ENCODE results near the gene WDFY3.

The WDFY3 gene, protein sequence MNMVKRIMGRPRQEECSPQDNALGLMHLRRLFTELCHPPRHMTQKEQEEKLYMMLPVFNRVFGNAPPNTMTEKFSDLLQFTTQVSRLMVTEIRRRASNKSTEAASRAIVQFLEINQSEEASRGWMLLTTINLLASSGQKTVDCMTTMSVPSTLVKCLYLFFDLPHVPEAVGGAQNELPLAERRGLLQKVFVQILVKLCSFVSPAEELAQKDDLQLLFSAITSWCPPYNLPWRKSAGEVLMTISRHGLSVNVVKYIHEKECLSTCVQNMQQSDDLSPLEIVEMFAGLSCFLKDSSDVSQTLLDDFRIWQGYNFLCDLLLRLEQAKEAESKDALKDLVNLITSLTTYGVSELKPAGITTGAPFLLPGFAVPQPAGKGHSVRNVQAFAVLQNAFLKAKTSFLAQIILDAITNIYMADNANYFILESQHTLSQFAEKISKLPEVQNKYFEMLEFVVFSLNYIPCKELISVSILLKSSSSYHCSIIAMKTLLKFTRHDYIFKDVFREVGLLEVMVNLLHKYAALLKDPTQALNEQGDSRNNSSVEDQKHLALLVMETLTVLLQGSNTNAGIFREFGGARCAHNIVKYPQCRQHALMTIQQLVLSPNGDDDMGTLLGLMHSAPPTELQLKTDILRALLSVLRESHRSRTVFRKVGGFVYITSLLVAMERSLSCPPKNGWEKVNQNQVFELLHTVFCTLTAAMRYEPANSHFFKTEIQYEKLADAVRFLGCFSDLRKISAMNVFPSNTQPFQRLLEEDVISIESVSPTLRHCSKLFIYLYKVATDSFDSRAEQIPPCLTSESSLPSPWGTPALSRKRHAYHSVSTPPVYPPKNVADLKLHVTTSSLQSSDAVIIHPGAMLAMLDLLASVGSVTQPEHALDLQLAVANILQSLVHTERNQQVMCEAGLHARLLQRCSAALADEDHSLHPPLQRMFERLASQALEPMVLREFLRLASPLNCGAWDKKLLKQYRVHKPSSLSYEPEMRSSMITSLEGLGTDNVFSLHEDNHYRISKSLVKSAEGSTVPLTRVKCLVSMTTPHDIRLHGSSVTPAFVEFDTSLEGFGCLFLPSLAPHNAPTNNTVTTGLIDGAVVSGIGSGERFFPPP (N-terminal part only)

DNA sequence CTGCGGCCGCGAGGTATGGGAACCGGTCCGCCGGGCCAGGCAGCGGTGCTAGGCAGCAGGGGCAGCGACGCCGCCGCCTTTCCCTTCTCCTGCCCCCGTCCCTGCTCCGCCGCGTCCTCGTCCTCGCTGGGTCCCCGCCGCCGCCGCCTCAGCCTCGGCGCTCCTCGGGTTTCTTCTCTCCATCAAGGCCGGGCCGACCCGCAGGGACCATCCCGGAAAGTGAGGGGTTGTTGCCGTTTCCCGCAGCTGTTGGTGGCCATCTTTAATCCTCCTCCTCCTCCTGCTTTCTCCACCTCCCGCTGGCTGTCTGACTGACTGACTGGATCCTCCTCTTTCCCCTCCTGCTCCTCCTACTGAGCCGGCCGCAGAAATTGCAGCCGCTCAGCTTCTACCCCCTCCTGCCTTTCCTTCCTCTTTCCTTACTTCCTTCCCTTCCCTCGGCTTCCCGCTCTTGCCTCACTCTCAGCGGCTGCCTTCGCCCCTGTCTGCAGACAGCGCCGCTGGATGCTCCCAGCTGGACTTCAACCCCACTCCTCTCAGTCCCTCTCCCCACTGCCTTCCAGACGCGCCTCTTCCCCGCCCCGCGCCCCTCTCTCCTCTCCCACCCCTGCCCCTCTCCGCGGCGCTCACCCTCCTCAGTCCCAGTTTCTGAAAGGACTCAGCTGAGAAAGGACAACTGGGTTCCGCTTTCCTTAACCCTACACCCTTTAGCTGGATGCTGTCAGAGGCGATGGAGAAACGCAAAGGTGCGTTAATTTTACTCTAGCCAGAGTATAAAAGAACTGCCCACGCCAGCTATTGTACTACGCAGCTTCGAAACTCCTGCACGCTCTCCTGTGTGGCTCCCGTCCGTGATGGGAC is at the start of gene WDFY3:
Gene WDFY3 (minus strand): TSS at position 309 of the 861 bp plus-strand sequence. CDS start 106,099 bp downstream, outside the sequence.
- no peak for DNase-seq (ENCODE audit: low read depth in 2 of 3, low spot score in 2 of 3)

DNA sequence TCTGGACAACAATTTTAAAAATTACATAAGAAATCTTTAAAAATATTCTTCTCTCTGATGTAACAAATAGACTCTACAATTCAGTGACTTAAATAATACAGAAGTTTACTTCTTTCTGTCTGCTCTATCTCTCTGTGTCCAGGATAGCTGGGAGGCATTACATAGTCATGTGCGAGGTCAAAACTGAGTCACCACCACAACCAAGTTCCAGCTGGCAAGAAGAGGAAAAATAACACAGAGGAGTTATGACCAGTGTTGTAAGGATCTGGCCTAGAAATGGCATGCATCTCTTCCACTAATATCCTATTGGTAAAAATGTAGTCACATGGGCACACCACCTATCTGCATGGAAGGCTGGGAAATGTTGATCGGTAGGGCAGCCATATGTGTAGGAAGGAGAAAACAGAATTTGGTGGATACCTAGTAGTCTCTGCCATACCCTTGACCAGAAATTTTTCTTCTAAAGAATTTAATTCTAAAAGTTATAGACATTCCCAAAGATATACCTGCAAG is 39.4 kb upstream of the WDFY3 start:
- DNase-seq (ENCODE audit: low read depth in 2 of 3, low spot score in 2 of 3) = no peak

DNA sequence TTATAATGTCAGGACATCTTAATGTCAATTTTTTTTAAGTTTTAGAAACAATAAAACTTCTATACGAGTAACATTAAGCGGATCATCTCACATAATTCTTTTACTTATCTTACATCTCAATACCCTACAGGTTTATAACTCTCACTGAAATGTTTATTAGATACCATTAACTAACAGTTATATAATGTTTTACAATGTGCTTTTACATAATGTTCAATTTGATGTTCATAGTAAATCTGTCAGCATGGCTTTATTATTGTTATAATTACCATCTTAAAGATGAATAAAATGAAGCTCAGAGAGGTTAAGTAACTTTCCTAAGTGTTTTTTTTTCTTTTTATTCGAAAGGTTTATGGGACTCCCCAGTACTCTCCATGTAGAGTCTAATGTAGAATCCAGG is 33.9 kb upstream of the WDFY3 start:
- DNase-seq (ENCODE audit: low read depth in 2 of 3, low spot score in 2 of 3) = no peak

GRCh38 chr4:84995386-84995785 is 28.9 kb upstream of the WDFY3 start:
- DNase-seq (ENCODE audit: low read depth in 2 of 3, low spot score in 2 of 3) = no peak

DNA sequence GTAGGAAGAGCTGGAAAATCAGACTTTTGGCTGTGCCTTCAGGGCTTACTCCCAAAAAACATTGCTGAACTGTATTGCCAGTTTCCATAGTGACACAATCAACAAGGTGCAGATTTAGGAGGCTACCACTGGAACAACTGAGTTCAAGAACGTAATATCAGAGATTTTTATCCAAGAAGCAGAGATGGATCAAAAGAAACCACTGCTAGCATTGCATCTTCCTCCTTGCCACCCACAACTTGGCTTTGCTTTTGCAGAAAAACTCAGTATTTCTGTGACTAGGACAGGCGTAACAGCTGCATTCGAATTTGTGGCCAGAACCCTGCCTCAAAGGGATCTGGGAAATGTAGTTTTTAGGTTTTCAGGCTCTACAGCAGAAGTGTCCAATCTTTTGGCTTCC is 27.8 kb upstream of the WDFY3 start:
- no peak for DNase-seq (ENCODE audit: low read depth in 2 of 3, low spot score in 2 of 3)

DNA sequence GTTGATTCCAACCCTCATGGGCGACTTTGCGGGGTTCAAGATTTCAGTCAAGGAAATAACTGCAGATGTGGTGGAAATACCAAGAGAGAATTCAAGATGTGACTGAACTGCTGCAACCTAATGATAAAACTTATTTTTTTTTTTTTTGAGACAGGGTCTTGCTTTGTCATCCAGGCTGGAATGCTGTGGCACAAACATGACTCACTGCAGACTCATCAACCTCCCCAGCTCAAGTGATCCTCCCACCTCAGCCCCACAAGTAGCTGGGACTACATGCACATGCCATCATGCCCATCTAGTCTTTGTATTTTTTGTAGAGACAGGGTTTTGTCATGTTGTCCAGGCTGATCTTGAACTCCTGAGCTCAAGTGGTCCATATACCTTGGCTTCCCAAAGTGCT is 19.5 kb upstream of the WDFY3 start:
- DNase-seq (ENCODE audit: low read depth in 2 of 3, low spot score in 2 of 3) = no peak

DNA sequence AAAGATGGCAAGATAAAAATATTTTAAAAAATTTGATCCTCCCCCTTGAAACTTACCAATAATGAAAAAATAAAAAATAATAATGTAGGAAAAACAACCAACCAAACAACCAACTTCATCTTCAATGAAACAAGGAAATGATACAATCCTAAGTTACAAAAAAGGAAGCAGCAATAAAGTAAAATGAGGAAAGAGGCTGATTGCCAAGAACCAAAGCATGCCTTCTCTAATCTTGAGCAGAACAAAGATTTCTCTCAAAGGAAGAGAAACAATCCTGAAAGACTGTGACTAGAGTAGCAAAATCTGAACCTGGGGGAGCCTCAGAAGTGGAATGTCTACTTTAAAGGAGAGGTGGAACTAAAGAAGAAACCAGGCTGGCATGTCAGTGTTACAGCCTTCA is 10.9 kb upstream of the WDFY3 start:
- no peak for DNase-seq (ENCODE audit: low read depth in 2 of 3, low spot score in 2 of 3)

- DNase-seq (ENCODE audit: low read depth in 2 of 3, low spot score in 2 of 3) = no peak
Measured at GRCh38 chr4:84973856-84974255, 7.4 kb upstream of the WDFY3 start.

DNA sequence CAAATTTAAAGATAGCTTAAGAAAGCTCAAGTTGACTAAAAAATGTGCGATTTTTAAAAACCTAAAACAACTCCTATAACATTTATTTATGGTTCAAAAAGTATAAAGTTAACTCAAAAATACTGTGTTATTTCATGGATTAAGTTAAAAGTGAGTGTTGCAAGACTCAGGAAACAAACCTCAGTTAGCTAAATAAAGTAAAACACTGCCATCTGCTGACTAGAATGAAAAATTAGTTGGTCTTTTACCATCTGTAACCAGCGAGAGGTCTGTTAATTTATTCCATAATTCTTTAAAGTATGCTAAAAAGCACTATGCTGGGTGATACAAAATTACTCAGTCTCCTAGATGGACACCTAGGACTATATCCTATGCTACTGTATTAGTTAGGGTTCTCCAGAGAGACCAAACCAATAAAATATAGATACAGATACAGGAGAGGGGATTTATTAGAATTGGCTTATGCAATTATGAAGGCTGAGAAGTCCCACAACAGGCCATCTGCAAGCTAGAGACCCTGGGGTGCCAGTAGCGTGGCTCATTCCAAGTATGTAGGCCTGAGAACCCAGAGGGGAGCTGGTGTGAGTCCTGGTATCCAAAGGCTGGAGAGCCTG is 4.9 kb upstream of the WDFY3 start:
- DNase-seq (ENCODE audit: low read depth in 2 of 3, low spot score in 2 of 3) = no peak

GRCh38 chr4:84968925-84969324 is 2.4 kb upstream of the WDFY3 start:
- no peak for DNase-seq (ENCODE audit: low read depth in 2 of 3, low spot score in 2 of 3)

- DNase-seq (ENCODE audit: low read depth in 2 of 3, low spot score in 2 of 3) = no peak
Measured at GRCh38 chr4:84967243-84967690, 777 bp upstream of the WDFY3 start.

GRCh38 chr4:84965553-84966381 is 723 bp downstream of the WDFY3 start:
- DNase-seq (ENCODE audit: low read depth in 2 of 3, low spot score in 2 of 3) = no peak

- no peak for DNase-seq (ENCODE audit: low read depth in 2 of 3, low spot score in 2 of 3)
Measured at GRCh38 chr4:84964995-84965552, 1.4 kb downstream of the WDFY3 start.

GRCh38 chr4:84962102-84962501 is 4.4 kb downstream of the WDFY3 start:
- no peak for DNase-seq (ENCODE audit: low read depth in 2 of 3, low spot score in 2 of 3)

GRCh38 chr4:84958434-84958833 is 8.1 kb downstream of the WDFY3 start:
- no peak for DNase-seq (ENCODE audit: low read depth in 2 of 3, low spot score in 2 of 3)

DNA sequence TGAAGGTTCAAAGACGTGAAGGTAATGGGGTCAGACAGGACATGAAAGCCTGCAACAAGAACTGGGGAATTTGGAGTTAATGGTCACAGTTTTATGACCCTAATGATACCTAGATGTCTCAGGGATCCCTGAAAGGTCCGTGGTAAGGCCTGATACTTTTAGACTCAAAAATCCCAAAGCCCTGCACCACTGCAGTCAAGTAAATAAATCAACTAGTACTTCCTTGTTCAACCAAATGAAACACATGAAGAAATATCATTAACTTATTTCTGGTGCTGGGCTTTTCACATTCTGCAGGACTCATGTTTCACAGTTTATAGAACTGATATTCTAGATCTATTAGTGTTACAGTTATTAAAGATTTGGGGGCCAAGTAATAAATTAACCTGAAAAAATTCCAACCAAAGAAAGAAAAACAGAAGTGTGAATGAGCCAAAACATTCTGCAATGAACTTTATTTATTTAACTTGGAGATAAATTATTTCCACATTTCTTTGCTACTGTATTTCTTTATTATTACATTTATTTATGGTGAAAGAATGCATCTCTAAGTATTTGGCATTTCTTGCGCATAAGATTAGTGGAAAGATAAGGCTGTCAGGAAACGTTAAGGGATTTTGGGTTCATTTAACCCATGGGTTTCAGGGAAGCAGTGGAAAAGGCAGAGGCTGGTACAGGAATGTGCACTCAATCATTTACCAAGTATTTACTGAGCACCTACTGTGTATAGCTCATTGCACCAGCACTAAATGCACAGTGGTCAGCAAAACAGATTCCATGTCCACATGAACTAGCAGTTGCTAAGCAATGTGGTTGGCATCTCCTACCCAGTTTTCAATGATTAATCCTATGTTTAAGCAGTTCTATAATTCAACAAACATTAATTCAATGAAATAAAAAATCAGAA is 8.7 kb downstream of the WDFY3 start:
- DNase-seq (ENCODE audit: low read depth in 2 of 3, low spot score in 2 of 3) = no peak

DNA sequence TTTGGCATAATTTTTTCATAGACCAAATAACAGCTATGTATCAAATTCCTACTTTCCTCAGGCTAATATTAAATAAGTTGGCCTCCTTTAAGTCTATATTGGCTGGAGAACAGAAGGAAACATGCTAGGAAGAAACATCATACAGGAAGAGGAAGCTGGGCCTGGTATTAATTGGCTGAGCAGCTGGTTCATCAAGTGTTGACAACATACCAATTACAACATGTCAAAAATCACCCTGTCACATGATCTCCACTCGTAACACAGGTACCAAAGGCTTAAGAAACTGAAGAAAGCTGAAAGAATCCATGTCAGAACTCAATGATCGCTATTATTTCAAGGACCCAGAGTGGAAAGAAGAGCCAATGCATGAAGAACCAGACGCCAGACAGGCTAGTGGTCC is 10.5 kb downstream of the WDFY3 start:
- no peak for DNase-seq (ENCODE audit: low read depth in 2 of 3, low spot score in 2 of 3)
